ENCODE data around the gene CCND1.

CCND1 gene

GRCh38 chr11:69667619-69668604, 27.0 kb downstream of the CCND1 start:
- no peak for DNase-seq

DNA sequence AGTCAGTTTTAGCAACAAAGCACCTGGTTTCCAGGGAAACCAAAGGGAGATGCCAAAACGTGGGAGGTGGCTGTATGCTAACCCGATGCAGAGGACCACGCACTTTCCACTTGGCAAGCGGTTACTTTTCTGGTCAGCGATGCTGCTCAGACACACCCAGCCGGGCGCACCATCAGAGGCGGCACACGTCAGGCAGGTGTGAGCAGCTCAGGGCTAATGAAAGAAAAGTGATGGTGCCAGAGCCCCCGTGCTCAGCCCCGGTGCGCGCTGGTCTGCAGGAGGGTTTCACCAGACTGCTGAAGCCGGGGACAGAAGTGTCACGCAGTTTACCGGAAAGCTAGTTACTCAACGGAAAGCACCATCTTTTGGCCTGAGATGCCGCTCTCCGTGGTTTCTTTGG, 28.5 kb downstream of the CCND1 start:
- DNase-seq, result no peak

DNA sequence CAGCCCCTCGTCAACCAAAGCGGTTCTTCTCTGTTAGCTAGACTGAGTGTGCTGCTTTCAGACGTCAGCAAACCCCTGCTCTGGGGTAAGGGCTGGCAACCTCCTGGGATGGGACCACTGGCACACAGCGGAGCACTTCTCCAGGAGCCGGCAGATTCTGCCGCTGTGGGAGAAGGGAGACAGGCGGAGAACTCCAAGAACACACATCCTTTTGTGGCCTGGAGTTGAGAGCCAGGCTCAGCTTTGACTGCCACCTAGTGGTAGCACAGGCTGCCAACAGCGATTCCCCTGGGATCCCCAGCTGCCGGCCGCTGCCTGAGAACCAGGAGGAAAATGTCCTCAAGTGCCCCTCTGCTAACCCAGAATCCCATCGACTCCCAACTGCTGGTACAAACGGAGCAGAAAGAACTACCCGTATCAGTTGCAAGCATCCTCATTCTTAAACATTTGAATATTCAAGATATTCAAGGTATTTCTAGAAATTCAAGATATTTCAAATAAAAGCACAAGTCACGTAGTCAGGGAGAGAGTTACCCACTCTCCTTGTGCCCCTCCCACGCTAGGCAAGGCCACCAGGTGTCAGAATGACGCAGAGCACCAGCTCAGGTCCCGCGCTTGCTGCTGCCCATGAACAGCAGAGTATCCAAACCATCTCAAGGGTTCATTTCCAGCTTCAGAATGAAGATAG, 29.3 kb downstream of the CCND1 start:
- peak; percentile 48 for DNase-seq

DNA sequence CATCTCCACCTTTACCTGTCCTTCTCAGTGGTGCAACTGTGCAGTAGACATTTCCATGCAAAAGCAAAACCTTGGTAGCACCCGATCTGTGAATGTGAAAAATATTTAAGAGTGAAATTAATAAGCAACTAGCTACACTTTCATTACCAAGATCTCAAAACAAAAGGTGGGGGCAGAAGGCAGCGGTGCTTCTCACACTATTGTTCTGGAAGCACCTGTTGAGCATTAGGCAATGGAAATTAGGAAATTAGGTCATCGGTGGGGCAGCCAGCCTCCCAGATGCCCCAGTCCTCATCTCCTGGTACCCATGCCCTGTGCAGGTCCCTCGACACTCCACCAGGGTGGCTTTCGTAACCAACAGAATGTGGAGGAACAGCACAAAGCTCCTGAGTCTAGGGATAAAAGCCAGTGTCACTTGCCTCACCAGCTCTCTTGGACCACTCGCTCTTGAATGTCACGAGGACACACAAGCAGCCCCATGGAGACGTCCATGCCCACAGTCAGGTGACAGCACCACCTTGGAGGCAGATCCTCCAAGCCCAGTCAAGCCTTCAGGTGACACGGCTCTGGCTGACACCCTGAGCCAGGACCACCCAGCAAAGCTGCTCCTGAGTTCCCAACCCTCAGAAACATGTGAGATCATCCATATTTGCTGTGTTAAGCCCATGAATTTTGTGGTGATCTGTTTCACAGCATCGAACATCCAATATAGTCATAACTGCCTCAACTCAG, 30.9 kb downstream of the CCND1 start:
- DNase-seq, result no peak

- DNase-seq, result peak; percentile 75
Observed at GRCh38 chr11:69674267-69674885, 33.4 kb downstream of the CCND1 start.

- peak; percentile 82 for DNase-seq
Observed at GRCh38 chr11:69674886-69675714, 34.1 kb downstream of the CCND1 start, which contains the start of gene LTO1. Gene LTO1 (minus strand): TSS chr11:69675353. CDS start chr11:69675239, 114 bp downstream.

DNA sequence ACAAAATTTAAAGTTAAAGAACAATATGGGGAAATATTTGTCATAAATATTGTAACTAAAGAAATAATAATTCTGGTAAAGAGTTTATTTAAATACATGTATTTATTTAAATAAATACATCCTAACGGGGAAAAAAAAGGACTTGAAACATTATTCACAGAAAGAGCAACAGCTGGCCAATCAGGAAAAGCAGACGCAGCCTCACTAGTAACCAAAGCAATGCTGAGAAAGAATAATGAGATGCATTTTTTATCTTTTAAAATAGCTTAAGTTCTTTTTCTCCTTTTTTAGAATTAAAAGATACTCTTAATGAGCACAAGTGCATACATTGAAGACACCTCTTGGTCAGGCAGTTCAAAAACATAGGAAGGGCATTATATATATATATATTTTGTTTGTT, 36.8 kb downstream of the CCND1 start:
- DNase-seq, result no peak

- no peak for DNase-seq
Observed at GRCh38 chr11:69680688-69681087, 39.7 kb downstream of the CCND1 start.

- no peak for DNase-seq
Observed at GRCh38 chr11:69682221-69682620, 41.3 kb downstream of the CCND1 start.

GRCh38 chr11:69682681-69683326, 41.8 kb downstream of the CCND1 start:
- DNase-seq, result no peak

DNA sequence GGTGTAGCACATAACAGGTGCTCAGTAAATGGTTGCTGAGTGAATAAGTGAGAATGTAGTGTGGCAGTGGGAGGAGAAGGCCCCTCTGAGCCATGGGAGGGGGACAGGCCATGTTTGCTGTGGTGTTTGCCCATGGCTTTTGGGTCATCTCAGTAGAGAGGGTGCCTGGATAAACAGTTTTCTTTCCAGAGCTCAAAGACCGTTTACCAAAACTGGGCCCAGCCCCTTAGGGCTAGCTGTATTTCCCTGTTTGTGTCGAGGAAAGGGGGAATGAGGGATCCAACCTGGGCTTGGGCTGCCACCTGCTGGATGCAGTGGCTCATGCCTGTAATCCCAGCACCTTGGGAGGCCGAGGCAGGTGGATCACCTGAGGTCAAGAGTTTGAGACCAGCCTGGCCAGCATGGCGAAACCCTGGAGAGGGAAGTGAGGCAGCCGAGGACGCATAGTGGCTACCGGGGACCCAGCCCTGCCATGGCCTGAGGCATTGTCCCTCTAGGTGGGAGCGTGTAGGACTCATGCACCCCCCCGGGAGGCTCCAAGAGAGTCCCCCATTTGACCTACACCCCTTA, 42.9 kb downstream of the CCND1 start:
- DNase-seq, result peak; percentile 6

DNA sequence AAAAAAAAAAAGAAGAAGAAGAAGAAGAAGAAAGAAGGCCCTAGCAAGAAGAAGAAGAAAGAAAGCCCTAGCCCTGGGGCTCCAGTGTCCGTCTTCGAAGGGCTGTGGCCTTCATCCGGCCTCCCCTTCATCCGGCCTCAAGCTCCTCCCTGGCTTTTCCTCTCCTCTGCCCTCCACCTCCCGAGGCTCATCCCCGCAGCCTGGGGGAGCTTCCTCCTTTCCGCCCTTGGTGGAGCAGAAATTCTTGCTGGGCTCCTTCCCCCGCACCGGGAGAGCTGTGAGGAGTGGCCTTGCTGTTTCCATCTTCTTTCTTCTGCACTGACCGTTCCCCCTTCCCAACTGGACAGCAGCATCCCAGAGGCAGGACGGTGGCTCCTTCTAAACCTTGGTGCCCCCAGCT, 43.7 kb downstream of the CCND1 start:
- no peak for DNase-seq

DNA sequence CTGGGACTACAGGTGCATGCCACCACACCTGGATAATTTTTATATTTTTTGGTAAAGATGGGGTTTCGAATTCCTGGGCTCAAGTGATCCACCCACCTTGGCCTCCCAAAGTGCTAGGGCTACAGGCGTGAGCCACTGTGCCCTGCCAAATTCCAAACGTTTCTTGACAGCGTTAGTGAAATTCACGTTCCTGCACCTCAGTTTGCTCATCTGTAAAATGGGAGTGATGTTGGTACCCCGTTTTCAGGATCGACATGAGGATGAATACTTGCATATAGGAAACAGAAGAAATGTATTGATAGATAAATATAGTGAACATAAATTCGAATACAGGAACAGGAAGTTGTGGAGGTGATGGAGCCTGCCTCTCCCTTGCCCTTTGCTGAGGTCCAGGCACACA, 44.4 kb downstream of the CCND1 start:
- DNase-seq, result no peak

DNA sequence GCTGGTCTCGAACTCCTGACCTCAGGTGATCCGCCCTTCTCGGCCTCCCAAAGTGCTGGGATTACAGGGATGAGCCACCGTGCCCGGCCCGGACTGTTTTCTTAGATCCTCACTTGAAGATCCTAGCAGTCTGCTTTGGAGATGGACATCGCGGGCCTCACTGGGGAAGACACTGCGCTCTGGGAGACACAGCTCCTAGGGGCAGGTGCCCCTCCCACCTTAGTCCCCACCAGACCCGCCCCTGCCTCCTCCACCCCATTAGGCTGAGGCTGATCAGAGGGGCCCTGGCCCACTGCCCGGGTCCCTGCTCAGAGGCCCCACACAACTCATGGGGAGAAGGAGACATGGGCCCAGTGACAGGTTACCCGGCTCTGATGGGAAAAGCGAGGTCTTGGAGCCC, 45.5 kb downstream of the CCND1 start:
- no peak for DNase-seq

GRCh38 chr11:69686856-69687255, 45.9 kb downstream of the CCND1 start:
- DNase-seq, result no peak

- peak; percentile 32 for DNase-seq
Observed at GRCh38 chr11:69687969-69688771, 47.2 kb downstream of the CCND1 start.

GRCh38 chr11:69689484-69690319, 48.7 kb downstream of the CCND1 start:
- DNase-seq, result no peak

- no peak for DNase-seq
Observed at GRCh38 chr11:69691463-69691862, 50.5 kb downstream of the CCND1 start.

DNA sequence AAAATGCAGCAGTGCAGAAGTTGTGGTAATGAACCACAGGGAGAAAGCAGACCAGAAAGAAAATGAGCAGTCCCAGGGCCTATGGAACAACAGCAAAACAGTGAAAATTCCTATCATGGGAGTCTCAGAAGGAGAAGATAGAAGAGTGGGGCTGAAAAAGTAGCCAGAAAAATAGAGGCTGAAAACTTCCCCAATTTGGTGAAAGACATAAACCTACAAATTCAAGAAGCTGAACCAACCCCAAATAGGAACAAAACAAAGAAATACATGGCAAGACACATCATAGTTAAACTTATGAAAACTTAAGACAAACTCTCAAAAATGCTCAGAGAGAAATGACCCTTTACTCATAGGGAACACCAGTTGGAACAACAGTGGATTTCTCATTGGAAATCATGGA, 51.5 kb downstream of the CCND1 start:
- DNase-seq, result no peak

Data from NCI-H226 (cell line).